Measurements from ENCODE around the gene GET3. TPM values are rescaled to one million over a fixed set of nuclear protein-coding genes. Genes with fewer than 3 reads are reported as not detected.

The GET3 gene
- polyA plus RNA-seq, 1 of the 3 experiments (the other 2 are of a cell fraction) = 264 TPM

DNA sequence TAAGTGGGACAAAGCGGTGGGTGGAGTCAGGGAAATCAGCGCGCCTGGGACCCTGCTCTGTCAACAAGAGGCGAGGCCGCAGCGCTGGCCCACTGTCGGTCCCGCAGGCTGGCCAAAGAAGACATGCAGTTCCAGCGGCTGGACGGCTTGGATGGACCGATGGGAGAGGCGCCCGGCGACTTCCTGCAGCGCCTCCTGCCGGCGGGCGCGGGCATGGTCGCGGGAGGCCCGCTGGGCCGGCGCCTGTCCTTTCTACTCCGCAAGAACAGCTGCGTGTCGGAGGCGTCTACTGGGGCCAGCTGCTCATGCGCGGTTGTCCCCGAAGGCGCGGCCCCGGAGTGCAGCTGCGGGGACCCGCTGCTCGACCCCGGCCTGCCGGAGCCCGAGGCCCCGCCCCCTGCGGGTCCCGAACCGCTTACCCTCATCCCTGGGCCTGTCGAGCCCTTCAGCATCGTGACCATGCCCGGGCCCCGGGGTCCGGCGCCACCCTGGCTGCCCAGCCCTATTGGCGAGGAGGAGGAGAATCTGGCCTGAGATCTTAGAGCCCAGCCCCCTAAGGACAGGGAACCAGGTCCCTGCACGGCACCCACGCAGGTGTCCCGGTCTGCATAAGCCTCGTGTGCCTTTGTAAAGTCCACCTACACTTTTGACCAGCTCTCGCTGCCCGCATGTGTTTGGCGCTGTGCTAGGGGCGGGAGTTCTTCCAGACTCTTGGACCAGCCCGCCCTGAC, 20.4 kb downstream of the GET3 start (continued):
- TF ChIP-seq SMC3 (IDR thresholded peaks at IDR 0.05; ENCODE audit: low read depth, low read length) (peak; percentile 64), CTCF (IDR thresholded peaks at IDR 0.05) (peak; percentile 84), GABPA (IDR thresholded peaks at IDR 0.05; ENCODE audit: low read depth) (no peak), FOXJ3 (CRISPR knock-in tag; IDR thresholded peaks at IDR 0.05) (no peak), MXI1 (IDR thresholded peaks at IDR 0.05; ENCODE audit: low read depth, low read length) (peak; percentile 44; the same call in 1 of the 2 replicates), TEAD4 (IDR thresholded peaks at IDR 0.05; ENCODE audit: borderline replicate concordance, insufficient read depth) (no peak), NFIC (IDR thresholded peaks at IDR 0.05; ENCODE audit: borderline replicate concordance) (no peak), CHD2 (IDR thresholded peaks at IDR 0.05; ENCODE audit: low read length, partially characterized antibody) (no peak), TCF12 (IDR thresholded peaks at IDR 0.05) (no peak), EZH2phosphoT487 (IDR thresholded peaks at IDR 0.05; ENCODE audit: borderline replicate concordance, low read depth) (no peak), JUND (IDR thresholded peaks at IDR 0.05) (no peak)

GRCh38 chr19:12759686-12760085, 22.4 kb downstream of the GET3 start:
- Histone ChIP-seq H2AFZ (ENCODE audit: low read depth) (no peak overlapping the region), H3F3A (replicated peaks; ENCODE audit: insufficient read depth) (peaks cover 15% of the 10 kb centered on the region), H3K9me3 (no peaks in the 10 kb centered on the region), H3K27me3 (ENCODE audit: insufficient read depth) (no peaks in the 10 kb centered on the region), H3K27ac (ENCODE audit: low read depth in 2 of 2, low read length in 1 of 2) (no peak overlapping the region), H3K4me2 (no peak overlapping the region), H3K9me2 (no peaks in the 10 kb centered on the region), H3K36me3 (replicated peaks in 1 of 2; ENCODE audit: control insufficient read depth in 1 of 2, insufficient read depth in 2 of 2, low read length in 1 of 2) (peaks cover 4 to 11% of the 10 kb centered on the region in 2 experiments), H3K9ac (no peak overlapping the region), H3K4me1 (ENCODE audit: control insufficient read depth in 1 of 2, insufficient read depth in 2 of 2, low read depth in 1 of 2, low read length in 1 of 2) (no peaks in the 10 kb centered on the region; a peak in 1 of 4 replicates), H3K79me2 (ENCODE audit: insufficient read depth) (no peaks in the 10 kb centered on the region), H3K4me3 (ENCODE audit: low read depth in 2 of 2, low read length in 1 of 2) (no peak overlapping the region), H4K20me1 (ENCODE audit: insufficient read depth) (no peaks in the 10 kb centered on the region)
- ChIA-PET CTCF (interaction anchor here (1.0 to 17.5 kb wide), 15 partner anchors 9 to 121 kb away, joined by 3 to 321 read pairs (median 7); partner anchors contain the start of genes BEST2, DNASE2, GET3 and HOOK2), POLR2A (interaction anchor here (0.7 to 0.8 kb wide), 2 partner anchors 18 to 32 kb away, joined by 3 read pairs; no protein-coding TSS in a partner anchor)
- DNase-seq = no peak
- no peak for TF ChIP-seq SMC3 (IDR thresholded peaks at IDR 0.05; ENCODE audit: low read depth, low read length)
- no peak for TF ChIP-seq ELF1 (IDR thresholded peaks at IDR 0.05)
- no peak for TF ChIP-seq FOXJ3 (CRISPR knock-in tag; IDR thresholded peaks at IDR 0.05)
- no peak for TF ChIP-seq CTCF (IDR thresholded peaks at IDR 0.05)
- no peak for TF ChIP-seq FOSL2 (IDR thresholded peaks at IDR 0.05; ENCODE audit: borderline replicate concordance, low read depth)
- TF ChIP-seq RFX5 (IDR thresholded peaks at IDR 0.05; ENCODE audit: low read length) = no peak
- TF ChIP-seq POLR2AphosphoS5 (IDR thresholded peaks at IDR 0.05; ENCODE audit: low read depth, low read length) = no peak
- no peak for TF ChIP-seq GATA2 (CRISPR knock-in tag; IDR thresholded peaks at IDR 0.05)
- no peak for TF ChIP-seq EZH2phosphoT487 (IDR thresholded peaks at IDR 0.05; ENCODE audit: borderline replicate concordance, low read depth)
- TF ChIP-seq TAF1 (IDR thresholded peaks at IDR 0.05; ENCODE audit: borderline replicate concordance, low read depth, low read length) = no peak
- 97% methylated on average over 6 of the region's 6 CpGs for WGBS (ENCODE audit: low lambda C conversion rate)
